ENCODE results near the gene PNPT1.
"Not testable (repeated sequence)": the region's sequence is repeated elsewhere in the genome, so short reads cannot be mapped to it uniquely, and the experiment has no call there.

Gene PNPT1

GRCh38 chr2:55609938-55610578, 83.6 kb downstream of the PNPT1 start:
- no peak for TF ChIP-seq CTCF (conservative IDR thresholded peaks at IDR 0.05; ENCODE audit: low read depth, low read length)
- no peak for DNase-seq (ENCODE audit: low read depth)
- no peak overlapping the region for H3K4me3 ChIP-seq (ENCODE audit: low read depth, low read length)

GRCh38 chr2:55609193-55609794, 84.3 kb downstream of the PNPT1 start:
- no peak for TF ChIP-seq CTCF (conservative IDR thresholded peaks at IDR 0.05; ENCODE audit: low read depth, low read length)
- H3K4me3 ChIP-seq (ENCODE audit: low read depth, low read length), result no peak overlapping the region
- DNase-seq (ENCODE audit: low read depth), result no peak

- TF ChIP-seq CTCF (conservative IDR thresholded peaks at IDR 0.05; ENCODE audit: low read depth, low read length), result no peak
- no peak for DNase-seq (ENCODE audit: low read depth)
- no peak overlapping the region for H3K4me3 ChIP-seq (ENCODE audit: low read depth, low read length)
Observed at GRCh38 chr2:55607717-55608116, 85.9 kb downstream of the PNPT1 start.

- DNase-seq (ENCODE audit: low read depth), result peak; percentile 58
- no peak for TF ChIP-seq CTCF (conservative IDR thresholded peaks at IDR 0.05; ENCODE audit: low read depth, low read length)
- no peak overlapping the region for H3K4me3 ChIP-seq (ENCODE audit: low read depth, low read length)
Observed at GRCh38 chr2:55604027-55604565, 89.5 kb downstream of the PNPT1 start.

GRCh38 chr2:55601849-55602248, 91.8 kb downstream of the PNPT1 start:
- no peak for DNase-seq (ENCODE audit: low read depth)
- H3K4me3 ChIP-seq (ENCODE audit: low read depth, low read length), result no peak overlapping the region
- TF ChIP-seq CTCF (conservative IDR thresholded peaks at IDR 0.05; ENCODE audit: low read depth, low read length), result no peak

GRCh38 chr2:55598056-55598795, 95.4 kb downstream of the PNPT1 start:
- no peak for TF ChIP-seq CTCF (conservative IDR thresholded peaks at IDR 0.05; ENCODE audit: low read depth, low read length)
- peak; percentile 64 for DNase-seq (ENCODE audit: low read depth)
- H3K4me3 ChIP-seq (ENCODE audit: low read depth, low read length), result no peak overlapping the region

GRCh38 chr2:55596795-55597194, 96.8 kb downstream of the PNPT1 start:
- not testable (repeated sequence) for DNase-seq (ENCODE audit: low read depth); H3K4me3 ChIP-seq (ENCODE audit: low read depth, low read length)
